Breast epithelium (tissue), 3 donors: ENCODE data around the gene KRTAP10-10.

Experiments
- POLR2AphosphoS5 ChIP-seq, 3 donors: sonication (generic); formaldehyde crosslinking; IDR thresholded peaks; one replicate each; pipeline ENCODE4 v1.6.1; 2017; ENCODE audit warnings: antibody characterized with exemption in 3 of 3
- TF ChIP-seq, protein P1 (sequence below), 3 donors: fragments of 450-650 bp; IDR thresholded peaks; one replicate each; pipeline ENCODE4 v1.5.1; 2016 to 2017; ENCODE audit warnings: antibody characterized with exemption in 3 of 3, mild to moderate bottlenecking in 3 of 3, moderate library complexity in 3 of 3

GRCh38 chr21:44593598-44594405 lies 43.4 kb upstream of the KRTAP10-10 start:
- TF ChIP-seq, protein P1, sequence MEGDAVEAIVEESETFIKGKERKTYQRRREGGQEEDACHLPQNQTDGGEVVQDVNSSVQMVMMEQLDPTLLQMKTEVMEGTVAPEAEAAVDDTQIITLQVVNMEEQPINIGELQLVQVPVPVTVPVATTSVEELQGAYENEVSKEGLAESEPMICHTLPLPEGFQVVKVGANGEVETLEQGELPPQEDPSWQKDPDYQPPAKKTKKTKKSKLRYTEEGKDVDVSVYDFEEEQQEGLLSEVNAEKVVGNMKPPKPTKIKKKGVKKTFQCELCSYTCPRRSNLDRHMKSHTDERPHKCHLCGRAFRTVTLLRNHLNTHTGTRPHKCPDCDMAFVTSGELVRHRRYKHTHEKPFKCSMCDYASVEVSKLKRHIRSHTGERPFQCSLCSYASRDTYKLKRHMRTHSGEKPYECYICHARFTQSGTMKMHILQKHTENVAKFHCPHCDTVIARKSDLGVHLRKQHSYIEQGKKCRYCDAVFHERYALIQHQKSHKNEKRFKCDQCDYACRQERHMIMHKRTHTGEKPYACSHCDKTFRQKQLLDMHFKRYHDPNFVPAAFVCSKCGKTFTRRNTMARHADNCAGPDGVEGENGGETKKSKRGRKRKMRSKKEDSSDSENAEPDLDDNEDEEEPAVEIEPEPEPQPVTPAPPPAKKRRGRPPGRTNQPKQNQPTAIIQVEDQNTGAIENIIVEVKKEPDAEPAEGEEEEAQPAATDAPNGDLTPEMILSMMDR (IDR thresholded peaks at IDR 0.05): no peak
- TF ChIP-seq POLR2AphosphoS5 (IDR thresholded peaks at IDR 0.05): no peak
